ENCODE measurements around the gene IL3RA. TPM values are rescaled to one million over a fixed set of nuclear protein-coding genes. Genes with fewer than 3 reads are reported as not detected.
"Not testable (repeated sequence)": the region's sequence is repeated elsewhere in the genome, so short reads cannot be mapped to it uniquely, and the experiment has no call there.

IL3RA gene
- polyA plus RNA-seq, 4 donors: 0.54 to 10.6 (median 7.1) TPM; not detected in 1

GRCh38 chrX:1321674-1322073 is 14.9 kb upstream of the IL3RA start:
- DNase-seq (no peak), FAIRE-seq (no peak)
- Histone ChIP-seq H3K9me3 (ENCODE audit: control insufficient read depth in 2 of 2, insufficient read depth in 1 of 2, low read depth in 1 of 2, low read length in 1 of 2) (no peaks in the 10 kb centered on the region), H3K36me3 (ENCODE audit: control insufficient read depth in 3 of 3, insufficient read depth in 2 of 3, low read depth in 1 of 3, low read length in 3 of 3) (no peaks in the 10 kb centered on the region), H3K27ac (ENCODE audit: low read depth in 1 of 3, low read length in 2 of 3) (no peak overlapping the region), H3K4me1 (ENCODE audit: control insufficient read depth in 3 of 3, insufficient read depth in 2 of 3, low read depth in 1 of 3, low read length in 2 of 3) (no peaks in the 10 kb centered on the region), H3K27me3 (ENCODE audit: control insufficient read depth in 3 of 3, insufficient read depth in 3 of 3, low read length in 3 of 3) (no peaks in the 10 kb centered on the region), H3K4me3 (ENCODE audit: low read depth in 1 of 3, low read length in 3 of 3) (no peak overlapping the region)
- 75 to 77% (median 76%) methylated on average over 13 of the region's 13 CpGs for WGBS, 3 donors

DNA sequence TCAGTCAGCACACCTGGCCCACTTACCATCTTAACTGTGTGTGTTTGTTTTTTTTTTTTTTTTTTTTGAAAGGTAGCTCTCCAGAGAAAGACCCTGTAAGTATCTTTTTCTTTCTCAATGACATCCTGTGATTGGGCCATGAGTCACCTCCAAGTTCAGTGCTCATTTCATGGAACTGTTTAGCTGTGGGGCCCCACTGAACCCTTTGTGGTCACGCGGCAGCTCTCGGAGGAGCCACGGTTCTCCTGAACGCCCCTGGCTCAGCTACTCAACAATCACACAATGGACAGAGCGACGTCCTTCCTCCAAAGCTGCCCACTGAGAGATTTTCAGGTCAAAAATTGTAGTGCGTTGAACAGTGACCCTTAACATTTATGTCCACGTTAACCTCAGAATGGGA is 14.2 kb upstream of the IL3RA start:
- Histone ChIP-seq H3K4me1 (ENCODE audit: control insufficient read depth in 3 of 3, insufficient read depth in 2 of 3, low read depth in 1 of 3, low read length in 2 of 3) (no peaks in the 10 kb centered on the region), H3K9me3 (ENCODE audit: control insufficient read depth in 2 of 2, insufficient read depth in 1 of 2, low read depth in 1 of 2, low read length in 1 of 2) (no peaks in the 10 kb centered on the region), H3K27ac (ENCODE audit: low read depth in 1 of 3, low read length in 2 of 3) (no peak overlapping the region), H3K4me3 (ENCODE audit: low read depth in 1 of 3, low read length in 3 of 3) (no peak overlapping the region), H3K36me3 (ENCODE audit: control insufficient read depth in 3 of 3, insufficient read depth in 2 of 3, low read depth in 1 of 3, low read length in 3 of 3) (no peaks in the 10 kb centered on the region), H3K27me3 (ENCODE audit: control insufficient read depth in 3 of 3, insufficient read depth in 3 of 3, low read length in 3 of 3) (no peaks in the 10 kb centered on the region)
- DNase-seq (no peak), FAIRE-seq (no peak)
- 72 to 84% (median 78%) methylated on average over 9 of the region's 9 CpGs for WGBS, 3 donors

DNA sequence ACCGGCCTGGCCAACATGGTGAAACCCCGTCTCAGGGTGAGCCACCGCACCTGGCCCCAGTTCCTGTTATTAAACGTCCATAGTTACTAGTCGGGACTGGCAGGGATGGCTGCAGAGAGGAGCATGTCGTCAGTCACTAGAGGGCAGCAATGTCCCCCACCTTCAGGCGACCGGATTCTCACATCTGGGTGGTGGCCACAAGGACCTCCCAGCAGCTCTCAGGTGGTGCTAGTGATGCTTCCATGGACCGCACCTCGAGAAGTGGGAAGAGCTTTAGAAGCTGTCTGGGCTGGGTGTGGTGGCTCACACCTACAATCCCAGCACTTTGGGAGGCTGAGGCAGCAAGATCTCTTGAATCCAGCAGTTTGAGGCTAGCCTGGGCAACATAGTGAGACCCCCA is 13.3 kb upstream of the IL3RA start:
- Histone ChIP-seq H3K4me3 (ENCODE audit: low read depth in 1 of 3, low read length in 3 of 3) (no peak overlapping the region), H3K9me3 (ENCODE audit: control insufficient read depth in 2 of 2, insufficient read depth in 1 of 2, low read depth in 1 of 2, low read length in 1 of 2) (no peaks in the 10 kb centered on the region), H3K36me3 (ENCODE audit: control insufficient read depth in 3 of 3, insufficient read depth in 2 of 3, low read depth in 1 of 3, low read length in 3 of 3) (no peaks in the 10 kb centered on the region), H3K27me3 (ENCODE audit: control insufficient read depth in 3 of 3, insufficient read depth in 3 of 3, low read length in 3 of 3) (no peaks in the 10 kb centered on the region), H3K4me1 (ENCODE audit: control insufficient read depth in 3 of 3, insufficient read depth in 2 of 3, low read depth in 1 of 3, low read length in 2 of 3) (no peaks in the 10 kb centered on the region), H3K27ac (ENCODE audit: low read depth in 1 of 3, low read length in 2 of 3) (no peak overlapping the region)
- FAIRE-seq (no peak), DNase-seq (peak; percentile 40 to 54)
- 6 to 15% (median 14%) methylated on average over 9 to 10 of the region's 10 CpGs for WGBS, 3 donors

DNA sequence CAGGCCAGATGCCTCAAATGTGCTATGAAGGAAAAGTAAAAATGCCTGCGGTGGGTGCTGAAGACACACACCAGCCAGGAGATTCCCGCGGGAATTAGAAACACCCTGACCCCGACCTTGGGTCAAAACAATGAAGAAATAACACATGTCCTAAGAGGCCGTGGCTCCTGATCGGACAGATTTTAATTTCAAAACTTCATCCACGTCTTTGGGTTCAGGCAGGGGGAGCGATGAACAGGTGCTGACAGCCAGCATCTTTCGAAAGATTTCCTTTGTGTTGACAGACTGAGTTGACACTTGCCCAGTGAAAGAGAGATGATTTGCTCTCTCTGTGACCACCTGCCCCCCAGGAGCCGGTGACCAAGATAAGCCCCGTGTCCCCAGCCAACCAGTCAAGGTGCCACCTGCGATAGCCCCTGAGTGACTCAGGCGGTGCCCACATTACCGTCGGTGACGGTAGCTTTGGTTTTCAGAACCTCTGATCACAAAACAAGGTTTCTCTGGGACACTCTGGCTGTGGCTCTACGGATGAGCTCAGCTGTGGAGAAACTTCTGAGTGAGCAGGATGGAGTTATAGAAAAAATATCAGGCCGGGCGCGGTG is 11.0 kb upstream of the IL3RA start:
- H3K36me3 ChIP-seq (ENCODE audit: control insufficient read depth in 3 of 3, insufficient read depth in 2 of 3, low read depth in 1 of 3, low read length in 3 of 3): no peaks in the 10 kb centered on the region
- no peaks in the 10 kb centered on the region for H3K4me1 ChIP-seq (ENCODE audit: control insufficient read depth in 3 of 3, insufficient read depth in 2 of 3, low read depth in 1 of 3, low read length in 2 of 3)
- H3K9me3 ChIP-seq (ENCODE audit: control insufficient read depth in 2 of 2, insufficient read depth in 1 of 2, low read depth in 1 of 2, low read length in 1 of 2): no peaks in the 10 kb centered on the region
- DNase-seq: no peak
- FAIRE-seq: no peak
- H3K4me3 ChIP-seq (ENCODE audit: low read depth in 1 of 3, low read length in 3 of 3): no peak overlapping the region
- 49 to 64% (median 54%) methylated on average over 20 of the region's 20 CpGs for WGBS, 3 donors
- H3K27ac ChIP-seq (ENCODE audit: low read depth in 1 of 3, low read length in 2 of 3): no peak overlapping the region
- no peaks in the 10 kb centered on the region for H3K27me3 ChIP-seq (ENCODE audit: control insufficient read depth in 3 of 3, insufficient read depth in 3 of 3, low read length in 3 of 3)

- Histone ChIP-seq H3K4me1 (ENCODE audit: control insufficient read depth in 3 of 3, insufficient read depth in 2 of 3, low read depth in 1 of 3, low read length in 2 of 3) (no peaks in the 10 kb centered on the region), H3K27ac (ENCODE audit: low read depth in 1 of 3, low read length in 2 of 3) (no peak overlapping the region), H3K27me3 (ENCODE audit: control insufficient read depth in 3 of 3, insufficient read depth in 3 of 3, low read length in 3 of 3) (no peaks in the 10 kb centered on the region), H3K36me3 (ENCODE audit: control insufficient read depth in 3 of 3, insufficient read depth in 2 of 3, low read depth in 1 of 3, low read length in 3 of 3) (no peaks in the 10 kb centered on the region), H3K4me3 (ENCODE audit: low read depth in 1 of 3, low read length in 3 of 3) (no peak overlapping the region), H3K9me3 (ENCODE audit: control insufficient read depth in 2 of 2, insufficient read depth in 1 of 2, low read depth in 1 of 2, low read length in 1 of 2) (no peaks in the 10 kb centered on the region)
- WGBS, 3 donors: 54 to 68% (median 62%) methylated on average over 18 of the region's 18 CpGs
- no peak for DNase-seq
- no peak for FAIRE-seq
These were observed 8.8 kb upstream of the IL3RA start for GRCh38 chrX:1327651-1328304.

GRCh38 chrX:1330605-1331004 is 6.0 kb upstream of the IL3RA start:
- DNase-seq: no peak
- no peaks in the 10 kb centered on the region for H3K27me3 ChIP-seq (ENCODE audit: control insufficient read depth in 3 of 3, insufficient read depth in 3 of 3, low read length in 3 of 3)
- H3K4me1 ChIP-seq (ENCODE audit: control insufficient read depth in 3 of 3, insufficient read depth in 2 of 3, low read depth in 1 of 3, low read length in 2 of 3): no peaks in the 10 kb centered on the region
- no peak for FAIRE-seq
- H3K27ac ChIP-seq (ENCODE audit: low read depth in 1 of 3, low read length in 2 of 3): no peak overlapping the region
- H3K36me3 ChIP-seq (ENCODE audit: control insufficient read depth in 3 of 3, insufficient read depth in 2 of 3, low read depth in 1 of 3, low read length in 3 of 3): no peaks in the 10 kb centered on the region
- WGBS, 3 donors: 56 to 63% (median 57%) methylated on average over 12 of the region's 12 CpGs
- no peaks in the 10 kb centered on the region for H3K9me3 ChIP-seq (ENCODE audit: control insufficient read depth in 2 of 2, insufficient read depth in 1 of 2, low read depth in 1 of 2, low read length in 1 of 2)
- no peak overlapping the region for H3K4me3 ChIP-seq (ENCODE audit: low read depth in 1 of 3, low read length in 3 of 3)

- not testable (repeated sequence) for DNase-seq; FAIRE-seq; H3K36me3 ChIP-seq (ENCODE audit: control insufficient read depth in 3 of 3, insufficient read depth in 2 of 3, low read depth in 1 of 3, low read length in 3 of 3); H3K27ac ChIP-seq (ENCODE audit: low read depth in 1 of 3, low read length in 2 of 3); H3K27me3 ChIP-seq (ENCODE audit: control insufficient read depth in 3 of 3, insufficient read depth in 3 of 3, low read length in 3 of 3); H3K4me3 ChIP-seq (ENCODE audit: low read depth in 1 of 3, low read length in 3 of 3); H3K9me3 ChIP-seq (ENCODE audit: control insufficient read depth in 2 of 2, insufficient read depth in 1 of 2, low read depth in 1 of 2, low read length in 1 of 2); H3K4me1 ChIP-seq (ENCODE audit: control insufficient read depth in 3 of 3, insufficient read depth in 2 of 3, low read depth in 1 of 3, low read length in 2 of 3)
- 77 to 85% (median 84%) methylated on average over 4 of the region's 4 CpGs for WGBS, 3 donors
These were observed 4.2 kb upstream of the IL3RA start for GRCh38 chrX:1332433-1332832.

DNA sequence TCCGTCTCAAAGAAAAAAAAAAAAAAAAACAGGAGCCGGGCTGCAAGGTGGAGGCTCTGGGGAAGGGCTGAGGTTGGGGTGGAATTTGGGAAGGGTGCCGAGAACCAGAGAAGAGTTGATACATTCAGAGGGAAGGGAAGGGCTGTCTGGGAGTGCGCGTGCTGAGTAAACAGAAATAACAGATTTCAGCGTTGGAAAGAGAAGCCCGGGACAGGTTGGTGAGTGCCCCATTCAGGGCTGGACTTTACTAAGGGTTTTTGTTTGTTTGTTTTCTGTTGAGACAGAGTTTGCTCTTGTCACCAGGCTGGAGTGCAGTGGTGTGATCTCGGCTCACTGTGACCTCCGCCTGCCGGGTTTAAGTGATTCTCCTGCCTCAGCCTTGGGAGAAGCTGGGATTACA is 1.7 kb upstream of the IL3RA start:
- DNase-seq (no peak), FAIRE-seq (no peak)
- Histone ChIP-seq H3K4me3 (ENCODE audit: low read depth in 1 of 3, low read length in 3 of 3) (no peak overlapping the region), H3K36me3 (ENCODE audit: control insufficient read depth in 3 of 3, insufficient read depth in 2 of 3, low read depth in 1 of 3, low read length in 3 of 3) (no peaks in the 10 kb centered on the region), H3K4me1 (ENCODE audit: control insufficient read depth in 3 of 3, insufficient read depth in 2 of 3, low read depth in 1 of 3, low read length in 2 of 3) (no peaks in the 10 kb centered on the region), H3K27me3 (ENCODE audit: control insufficient read depth in 3 of 3, insufficient read depth in 3 of 3, low read length in 3 of 3) (no peaks in the 10 kb centered on the region), H3K9me3 (ENCODE audit: control insufficient read depth in 2 of 2, insufficient read depth in 1 of 2, low read depth in 1 of 2, low read length in 1 of 2) (no peaks in the 10 kb centered on the region), H3K27ac (ENCODE audit: low read depth in 1 of 3, low read length in 2 of 3) (no peak overlapping the region)
- WGBS, 3 donors: 12 to 50% (median 48%) methylated on average over 8 to 10 of the region's 10 CpGs
